HG02610 (cell line): ENCODE measurements around the gene TRAF2.

Experiments
- ATAC-seq: cut with Tn5 transposase; IDR thresholded peaks from one replicate; pipeline ENCODE4 v1.9.1; 2021; ENCODE audit warnings: mild to moderate bottlenecking, moderate library complexity; ENCODE audit not compliant: unreplicated experiment

The TRAF2 gene

GRCh38 chr9:136946228-136947027 is 60.1 kb downstream of the TRAF2 start:
- ATAC-seq: no peak

- ATAC-seq: no peak
Measured at GRCh38 chr9:136947028-136947891, 60.9 kb downstream of the TRAF2 start.

GRCh38 chr9:136947955-136948510 is 61.7 kb downstream of the TRAF2 start:
- ATAC-seq: no peak

- no peak for ATAC-seq
Measured at GRCh38 chr9:136949239-136949816, 63.0 kb downstream of the TRAF2 start.

- ATAC-seq: peak; percentile 73
Measured at GRCh38 chr9:136949817-136950655, 63.7 kb downstream of the TRAF2 start.

GRCh38 chr9:136950656-136951276 is 64.5 kb downstream of the TRAF2 start:
- ATAC-seq: no peak

GRCh38 chr9:136951541-136952320 is 65.4 kb downstream of the TRAF2 start, which contains the start of gene LCN12:
Gene LCN12, plus strand, starts transcription at chr9:136952273. Its CDS starts 55 bp downstream, at chr9:136952328.
- no peak for ATAC-seq

GRCh38 chr9:136952321-136952850 is 66.1 kb downstream of the TRAF2 start:
- ATAC-seq: no peak

- no peak for ATAC-seq
Measured at GRCh38 chr9:136952876-136953770, 66.8 kb downstream of the TRAF2 start.

GRCh38 chr9:136953771-136954269 is 67.5 kb downstream of the TRAF2 start:
- ATAC-seq: no peak

- ATAC-seq: no peak
Measured at GRCh38 chr9:136954270-136955083, 68.2 kb downstream of the TRAF2 start.

GRCh38 chr9:136955202-136955942 is 69.1 kb downstream of the TRAF2 start:
- no peak for ATAC-seq

GRCh38 chr9:136955943-136956335 is 69.6 kb downstream of the TRAF2 start:
- ATAC-seq: no peak

GRCh38 chr9:136956604-136957003 is 70.3 kb downstream of the TRAF2 start:
- ATAC-seq: no peak

GRCh38 chr9:136957461-136957860 is 71.1 kb downstream of the TRAF2 start:
- no peak for ATAC-seq

GRCh38 chr9:136957901-136958300 is 71.6 kb downstream of the TRAF2 start:
- ATAC-seq: no peak
